NCI-H1436 (cell line): Measurements from ENCODE around the gene FKBP7.
A peak's percentile ranks its signal among the peaks of the same experiment; 100 is the strongest.
"Not testable (repeated sequence)": the region's sequence is repeated elsewhere in the genome, so short reads cannot be mapped to it uniquely, and the experiment has no call there.

Experiments used
- DNase-seq: peaks from one replicate; lab custom pipeline; 2025; lab: John Stamatoyannopoulos, UW

The FKBP7 gene, protein sequence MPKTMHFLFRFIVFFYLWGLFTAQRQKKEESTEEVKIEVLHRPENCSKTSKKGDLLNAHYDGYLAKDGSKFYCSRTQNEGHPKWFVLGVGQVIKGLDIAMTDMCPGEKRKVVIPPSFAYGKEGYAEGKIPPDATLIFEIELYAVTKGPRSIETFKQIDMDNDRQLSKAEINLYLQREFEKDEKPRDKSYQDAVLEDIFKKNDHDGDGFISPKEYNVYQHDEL

GRCh38 chr2:178478439-178479274 lies at the start of gene FKBP7:
TSS of gene FKBP7 (minus strand) at chr2:178478600. CDS start at chr2:178478499, 101 bp downstream.
- peak; percentile 83 for DNase-seq

- no peak for DNase-seq
Observed at GRCh38 chr2:178527592-178527991, 49.2 kb upstream of the FKBP7 start.

DNA sequence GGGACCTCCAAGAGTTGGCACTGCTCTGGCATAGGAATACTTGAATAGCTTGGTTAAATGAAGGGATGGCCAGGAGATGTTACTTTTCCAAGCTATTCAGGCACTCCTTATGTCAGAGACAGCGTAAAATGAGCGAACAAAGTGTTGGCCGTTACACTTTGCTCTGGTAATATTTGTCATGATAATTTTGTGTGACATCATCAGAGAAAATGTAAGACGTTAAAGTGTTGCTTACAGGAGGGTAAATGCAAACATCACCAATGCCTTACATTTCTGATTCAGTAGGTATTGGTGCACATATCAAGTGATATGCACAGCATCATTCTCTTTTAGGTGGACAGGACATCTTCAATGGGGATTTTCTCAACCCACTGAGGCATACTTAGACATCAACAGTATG lies 47.9 kb upstream of the FKBP7 start:
- DNase-seq, result no peak

GRCh38 chr2:178525460-178525859 lies 47.1 kb upstream of the FKBP7 start:
- not testable (repeated sequence) for DNase-seq

GRCh38 chr2:178525010-178525409 lies 46.6 kb upstream of the FKBP7 start:
- not testable (repeated sequence) for DNase-seq

DNA sequence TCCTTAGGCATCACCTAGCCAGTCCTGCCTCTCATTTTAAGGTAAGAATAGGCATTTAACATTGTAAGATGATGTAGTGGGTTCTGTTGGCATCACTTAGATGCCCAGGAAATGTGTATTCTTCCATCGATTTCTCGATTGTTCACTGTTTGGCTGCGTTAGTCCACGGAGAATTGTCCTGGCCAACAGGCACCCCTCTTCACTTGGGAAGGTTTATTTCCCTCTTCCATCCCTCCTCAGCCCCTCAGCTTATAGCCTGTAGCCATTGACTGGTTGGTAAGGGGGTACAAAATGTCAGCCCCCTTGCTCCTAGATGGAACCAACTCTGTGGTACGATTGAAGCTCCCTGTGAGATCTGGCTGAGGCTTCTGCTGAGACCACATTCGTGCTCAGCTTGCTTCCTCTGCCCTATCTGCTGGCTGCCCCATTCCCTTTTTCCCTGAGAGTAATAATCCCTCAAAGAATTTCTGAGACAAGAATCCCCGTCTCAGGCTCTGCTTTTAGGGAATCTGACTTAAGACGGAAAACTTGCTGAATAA lies 45.3 kb upstream of the FKBP7 start:
- DNase-seq, result no peak

- DNase-seq, result peak; percentile 89
Observed at GRCh38 chr2:178522950-178523595, 44.7 kb upstream of the FKBP7 start.

- no peak for DNase-seq
Observed at GRCh38 chr2:178521304-178522150, 43.1 kb upstream of the FKBP7 start.

GRCh38 chr2:178517496-178517895 lies 39.1 kb upstream of the FKBP7 start:
- DNase-seq, result no peak

DNA sequence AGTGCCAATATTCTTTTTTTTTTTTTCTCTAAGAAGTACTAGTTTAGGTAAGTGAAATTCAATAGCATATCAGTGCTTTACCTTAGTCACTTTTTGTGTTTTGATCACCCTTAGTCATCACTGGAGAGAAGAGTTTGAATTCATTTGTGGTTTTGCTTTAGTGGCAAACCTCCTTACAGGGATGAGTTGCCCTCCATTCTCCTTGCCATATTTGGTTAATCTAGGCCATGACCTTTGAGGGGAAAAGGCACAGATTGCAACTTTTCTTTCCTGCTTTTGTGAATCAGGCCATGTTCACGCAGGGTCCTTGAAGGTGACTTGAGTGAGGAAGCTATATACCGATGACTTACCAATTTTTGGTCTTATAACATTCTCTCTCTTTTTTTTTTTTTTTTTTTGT lies 36.3 kb upstream of the FKBP7 start:
- no peak for DNase-seq

DNA sequence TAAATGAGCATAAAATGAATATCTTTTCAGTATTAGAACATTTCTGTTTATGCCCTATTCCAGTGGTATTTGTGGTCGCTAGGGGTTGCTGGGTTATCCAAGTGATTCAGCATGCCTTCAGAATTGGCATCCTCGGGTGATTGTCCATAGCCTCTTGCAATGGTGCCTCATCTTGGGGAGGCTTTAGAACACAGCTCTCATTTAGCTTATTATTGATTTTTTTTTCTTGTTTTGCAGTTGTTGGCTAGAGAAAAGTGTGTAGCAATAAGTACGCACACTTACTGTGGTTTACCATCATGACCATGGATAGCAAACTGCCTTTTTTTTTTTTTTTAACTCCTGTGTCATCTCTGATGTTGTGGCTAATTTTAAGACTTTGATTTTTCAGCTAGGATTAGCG lies 35.5 kb upstream of the FKBP7 start:
- no peak for DNase-seq

GRCh38 chr2:178512484-178512883 lies 34.1 kb upstream of the FKBP7 start:
- DNase-seq, result no peak

- no peak for DNase-seq
Observed at GRCh38 chr2:178510384-178510783, 32.0 kb upstream of the FKBP7 start.

GRCh38 chr2:178508646-178509045 lies 30.2 kb upstream of the FKBP7 start:
- DNase-seq, result no peak

- DNase-seq, result no peak
Observed at GRCh38 chr2:178506949-178507348, 28.5 kb upstream of the FKBP7 start.

- DNase-seq, result no peak
Observed at GRCh38 chr2:178506524-178506923, 28.1 kb upstream of the FKBP7 start.

DNA sequence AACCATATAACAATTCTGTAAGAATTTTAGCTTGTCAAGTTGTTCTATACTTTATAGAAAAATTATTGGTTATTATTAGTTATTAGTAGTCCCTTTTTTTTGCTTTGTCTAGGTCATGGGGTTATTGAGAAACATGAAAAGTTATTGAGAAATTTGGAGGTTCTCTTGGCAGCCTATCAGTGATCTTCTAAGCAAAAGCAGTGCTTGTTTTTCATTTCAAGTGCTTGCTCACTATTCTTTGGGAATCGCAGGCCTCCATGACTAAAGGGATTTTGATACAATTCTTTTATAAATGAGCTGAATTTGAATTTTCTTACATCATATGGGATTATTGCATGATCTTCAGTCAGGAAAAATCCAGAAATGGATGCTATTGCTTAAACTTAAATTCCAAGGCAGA lies 27.7 kb upstream of the FKBP7 start:
- DNase-seq, result no peak

DNA sequence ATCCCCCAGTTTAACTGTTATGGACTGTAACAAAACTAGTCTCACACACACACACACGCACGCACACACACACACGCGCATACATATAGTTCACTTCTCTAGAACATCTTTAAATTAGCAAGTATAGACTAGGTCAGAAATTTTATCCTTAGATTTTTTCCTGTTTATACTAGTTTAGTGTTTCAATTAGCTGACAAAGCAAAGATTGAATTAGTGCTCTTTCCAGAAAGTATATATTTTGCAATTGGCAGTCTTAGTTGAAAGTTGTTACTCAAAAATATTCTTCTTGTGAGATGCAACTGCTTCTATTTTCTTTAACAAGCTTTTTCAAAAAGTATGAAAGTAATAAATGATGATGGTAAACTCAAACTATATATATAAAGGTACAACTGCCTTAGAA lies 24.4 kb upstream of the FKBP7 start:
- no peak for DNase-seq

DNA sequence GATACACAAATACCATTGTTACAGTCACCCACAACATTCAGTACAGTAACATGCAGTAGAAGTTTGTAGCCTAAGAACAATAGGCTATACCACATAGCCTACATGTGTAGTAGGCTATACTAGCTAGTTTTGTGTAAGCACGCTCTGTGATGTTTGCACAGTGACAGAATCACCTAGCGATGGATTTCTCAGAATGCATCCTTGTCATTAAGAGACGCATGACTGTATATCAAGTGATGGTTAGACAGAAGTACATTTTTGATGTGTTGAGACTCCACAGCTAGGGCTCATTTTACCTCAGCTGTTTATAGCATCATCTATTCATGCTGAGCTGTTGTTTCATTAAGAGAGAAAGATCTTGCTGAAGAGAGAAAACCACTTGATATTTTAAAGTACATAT lies 21.2 kb upstream of the FKBP7 start:
- no peak for DNase-seq

DNA sequence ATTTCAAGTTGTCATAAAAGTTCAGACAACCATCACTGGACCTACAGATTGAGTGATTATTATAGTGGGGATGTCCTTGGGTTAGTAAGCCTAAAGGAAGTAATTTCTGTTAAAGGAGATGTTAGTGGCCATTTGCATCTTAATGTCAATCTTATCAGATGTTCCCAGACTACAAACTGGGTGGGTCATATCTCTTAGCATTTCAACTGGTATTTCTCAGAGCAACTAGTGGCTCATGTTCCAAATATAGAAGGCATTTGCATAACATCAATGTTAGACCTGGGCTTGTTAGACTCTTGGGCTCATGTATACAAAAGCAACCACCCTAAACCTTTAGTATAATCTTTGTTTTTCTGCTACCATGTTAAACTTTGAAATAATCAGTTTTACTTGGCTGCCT lies 19.7 kb upstream of the FKBP7 start:
- no peak for DNase-seq

- no peak for DNase-seq
Observed at GRCh38 chr2:178496049-178496448, 17.6 kb upstream of the FKBP7 start.

DNA sequence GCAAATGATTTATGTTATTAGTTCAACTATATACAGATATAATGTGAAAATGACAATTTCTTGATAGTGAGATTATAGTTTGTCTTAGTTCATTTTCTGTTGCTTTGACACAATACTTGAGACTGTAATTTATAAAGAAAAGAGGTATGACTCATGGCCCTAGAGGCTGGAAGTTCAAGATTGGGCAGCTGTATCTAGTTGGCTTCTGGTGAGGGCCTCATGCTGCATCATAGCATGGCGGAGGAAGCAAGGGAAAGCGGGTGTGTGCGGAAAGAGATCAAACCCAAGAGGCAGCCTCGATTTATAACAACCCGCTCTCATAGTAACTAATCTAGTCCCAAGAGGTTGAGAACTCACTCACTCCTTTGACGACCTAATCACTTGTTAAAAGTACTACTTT lies 13.2 kb upstream of the FKBP7 start:
- DNase-seq, result no peak
